HepG2 (cell line): ENCODE results near the gene MGAT1. TPM values are rescaled to one million over a fixed set of nuclear protein-coding genes. Genes with fewer than 3 reads are reported as not detected.
A peak's percentile ranks its signal among the peaks of the same experiment; 100 is the strongest.

Source experiments
- ATAC-seq: fragments of 200-7000 bp; cut with Tn5 transposase; 3 replicates; pipeline ENCODE4 v1.9.1; 2020; ENCODE audit warnings: mild to moderate bottlenecking, moderate library complexity
- BruUV-seq: library from RNA; stranded (reverse); fragments of 400-500 nt; replicated peaks from 2 replicates; lab custom pipeline; 2021; lab: Mats Ljungman, UMichigan
- CTCF ChIA-PET: fragments of 300-600 bp; formaldehyde crosslinking; extraction: SDS; loops from one replicate; lab custom pipeline; 2021; ENCODE audit warnings: low total read pairs, inconsistent platforms, low intra/inter-chr PET ratio; lab: Yijun Ruan, JAX
- POLR2A ChIA-PET: fragments of 350-600 bp; sonication (Branson Sonifier 250); formaldehyde crosslinking; loops from one replicate; lab custom pipeline; 2020; ENCODE audit warnings: antibody characterized with exemption, inconsistent platforms; lab: Yijun Ruan, JAX
- DNase-seq: peaks from one replicate; pipeline ENCODE4 v3.0.0-alpha.2; 2015; ENCODE audit warnings: low spot score
- FAIRE-seq: peaks from 3 replicates; lab custom pipeline; 2011; peaks lifted over from hg19 to GRCh38; lab: Jason Lieb, UNC
- H2AFZ ChIP-seq: one replicate; pipeline ENCODE4 v1.6.1; 2011; ENCODE audit warnings: low read length, inconsistent platforms
- H3K27ac ChIP-seq: fragments of 300-600 bp; 3 replicates; pipeline ENCODE4 v1.8.0; 2011; ENCODE audit warnings: mixed run types, mild to moderate bottlenecking, mixed read lengths, low read length, inconsistent platforms; ENCODE audit not compliant: insufficient read depth; ENCODE audit errors: extremely low read length
- H3K27me3 ChIP-seq, 2 experiments: fragments of 200-600 bp in 1 of 2; 2 replicates in 1 of 2; 3 replicates in 1 of 2; pipeline versions ENCODE4 v1.6.0 to v1.8.0; 2011; ENCODE audit warnings: low read length in 2 of 2, mild to moderate bottlenecking in 2 of 2, moderate library complexity in 2 of 2, inconsistent platforms in 1 of 2; ENCODE audit not compliant: insufficient read depth in 2 of 2, control insufficient read depth in 1 of 2
- H3K36me3 ChIP-seq, 2 experiments: fragments of 200-600 bp in 1 of 2; replicated peaks in 1 of 2; 2 replicates in 1 of 2; 3 replicates in 1 of 2; pipeline versions ENCODE4 v1.5.1 to v1.8.0; 2011; ENCODE audit warnings: low read length in 2 of 2, inconsistent platforms in 1 of 2; ENCODE audit not compliant: insufficient read depth in 2 of 2, control insufficient read depth in 1 of 2
- H3K4me1 ChIP-seq: 2 replicates; pipeline ENCODE4 v1.5.1; 2012; ENCODE audit warnings: low read length, inconsistent platforms; ENCODE audit not compliant: insufficient read depth
- H3K4me2 ChIP-seq: 2 replicates; pipeline ENCODE4 v1.6.0; 2011; ENCODE audit warnings: low read depth, low read length, inconsistent platforms
- H3K4me3 ChIP-seq, 3 experiments: fragments of 200-600 bp in 1 of 3; sonication (generic), shearing (Covaris generic) in 1 of 3; replicated peaks in 1 of 3; 2 replicates each; pipeline ENCODE4 v1.5.1; 2011 to 2016; ENCODE audit warnings: low read length in 3 of 3, inconsistent platforms in 2 of 3, low read depth in 2 of 3, mild to moderate bottlenecking in 2 of 3, control low read depth in 1 of 3, mixed read lengths in 1 of 3; ENCODE audit not compliant: insufficient read depth in 1 of 3
- H3K79me2 ChIP-seq: one replicate; pipeline ENCODE4 v1.6.1; 2011; ENCODE audit warnings: low read length, inconsistent platforms; ENCODE audit not compliant: insufficient read depth
- H3K9ac ChIP-seq: 2 replicates; pipeline ENCODE4 v1.6.0; 2011; ENCODE audit warnings: mild to moderate bottlenecking, low read depth, low read length, inconsistent platforms; ENCODE audit not compliant: insufficient read depth
- H3K9me3 ChIP-seq: 2 replicates; pipeline ENCODE4 v1.5.1; 2012; ENCODE audit warnings: mild to moderate bottlenecking, low read length
- H4K20me1 ChIP-seq: 2 replicates; pipeline ENCODE4 v1.6.0; 2011; ENCODE audit warnings: inconsistent platforms, mild to moderate bottlenecking, low read length, moderate library complexity; ENCODE audit not compliant: insufficient read depth
- CSRNP1 ChIP-seq: sonication (generic); formaldehyde crosslinking; IDR thresholded peaks from 2 replicates; pipeline ENCODE4 v1.8.1; 2023; ENCODE audit warnings: mild to moderate bottlenecking, missing genetic modification reagents
- CTCF ChIP-seq: sonication (generic); formaldehyde crosslinking; IDR thresholded peaks from 2 replicates; pipeline ENCODE4 v1.5.0; 2020; ENCODE audit warnings: mild to moderate bottlenecking, missing genetic modification reagents, moderate library complexity
- FOSL2 ChIP-seq: sonication (generic); formaldehyde crosslinking; IDR thresholded peaks from 2 replicates; pipeline ENCODE4 v1.4.0; 2020; ENCODE audit warnings: missing genetic modification reagents
- HNF4A ChIP-seq: sonication (generic); formaldehyde crosslinking; IDR thresholded peaks from 2 replicates; pipeline ENCODE4 v1.4.0; 2020; ENCODE audit warnings: missing genetic modification reagents
- JUN ChIP-seq: sonication (generic); formaldehyde crosslinking; IDR thresholded peaks from 2 replicates; pipeline ENCODE4 v1.4.0; 2020; ENCODE audit warnings: mild to moderate bottlenecking, missing genetic modification reagents
- MYPOP ChIP-seq: sonication (generic); formaldehyde crosslinking; IDR thresholded peaks from 2 replicates; pipeline ENCODE4 v1.8.1; 2023; ENCODE audit warnings: mild to moderate bottlenecking, moderate library complexity, missing genetic modification reagents
- NFKB2 ChIP-seq: sonication (generic); formaldehyde crosslinking; IDR thresholded peaks from 2 replicates; pipeline ENCODE4 v1.4.0; 2020; ENCODE audit warnings: missing genetic modification reagents, borderline replicate concordance
- RXRA ChIP-seq: sonication (generic); formaldehyde crosslinking; IDR thresholded peaks from 2 replicates; pipeline ENCODE4 v1.5.1; 2020; ENCODE audit warnings: missing genetic modification reagents
- SMC3 ChIP-seq: IDR thresholded peaks from 2 replicates; pipeline ENCODE4 v1.6.1; 2011; ENCODE audit warnings: low read length, improper control_type of control experiment
- TFAP4 ChIP-seq: sonication (generic); IDR thresholded peaks from 2 replicates; pipeline ENCODE4 v1.6.1; 2016; ENCODE audit warnings: low read depth, borderline replicate concordance
- THRA ChIP-seq: sonication (generic); formaldehyde crosslinking; IDR thresholded peaks from 2 replicates; pipeline ENCODE4 v1.4.0; 2020; ENCODE audit warnings: missing genetic modification reagents, borderline replicate concordance
- ZSCAN5A ChIP-seq: sonication (generic); formaldehyde crosslinking; IDR thresholded peaks from 2 replicates; pipeline ENCODE4 v1.8.0; 2022; ENCODE audit warnings: mild to moderate bottlenecking, missing genetic modification reagents, borderline replicate concordance
- WGBS: methylation state at CpG from one replicate; pipeline ENCODE4 v1.1.6; 2017; ENCODE audit warnings: low lambda C conversion rate; 5-methylcytosine and 5-hydroxymethylcytosine counted together
- in situ Hi-C: cut with HindIII; loops from 2 replicates; pipeline ENCODE4 v1.10.0; 2017; ENCODE audit warnings: low pct_unique_long_range_greater_than_20kb; ENCODE audit not compliant: extremely low pct_ligation_motif_present
- intact Hi-C: fragments of 100-400 bp; cut with micrococcal nuclease; formaldehyde crosslinking; loops from one replicate; pipeline ENCODE4 v1.10.0; 2022; ENCODE audit not compliant: unreplicated experiment
- polyA plus RNA-seq, 8 experiments: library from polyadenylated mRNA; depleted of rRNA in 3 of 8; stranded (reverse) in 7 of 8; unstranded in 1 of 8; fragments of >200 nt; fragmentation: Illumina TruSeq in 4 of 8; extraction: Trizol in 4 of 8; gene quantifications; 2 replicates each; pipeline versions ENCODE4 v1.2.1 to v1.2.3, GENCODE V29; 2011 to 2016; ENCODE audit warnings: low read depth in 4 of 8, missing spikeins in 1 of 8, mixed read lengths in 1 of 8; ENCODE audit not compliant: insufficient read depth in 1 of 8
- total RNA-seq, 5 experiments: library from RNA; depleted of rRNA; stranded (reverse); fragments of >200 nt; fragmentation: Illumina TruSeq; extraction: Trizol; gene quantifications; 2 replicates each; pipeline ENCODE4 v1.2.3, GENCODE V29; 2016; ENCODE audit warnings: low read depth in 1 of 5

Gene MGAT1
- total and polyA plus RNA-seq, 2 of the 13 experiments (the other 11 are each of a cell fraction or from before 2014, with no cell fraction given) = 50.1 to 55.3 TPM

- TF ChIP-seq NFKB2 (no peak), CSRNP1 (CRISPR knock-in tag) (no peak)
Observed at GRCh38 chr5:180799902-180800801, 2.5 kb downstream of the MGAT1 start (continued).

GRCh38 chr5:180799194-180799593 is 3.4 kb downstream of the MGAT1 start:
- FAIRE-seq (no peak), ATAC-seq (peak; percentile 25), DNase-seq (no peak)
- Histone ChIP-seq H3K9me3 (no peaks in the 10 kb centered on the region), H3K79me2 (peaks cover 86% of the 10 kb centered on the region), H3K4me1 (peaks cover 46% of the 10 kb centered on the region), H4K20me1 (peaks cover 79% of the 10 kb centered on the region), H3K27me3 (no peaks in the 10 kb centered on the region), H2AFZ (no peak overlapping the region), H3K4me2 (no peak overlapping the region), H3K4me3 (no peak overlapping the region), H3K9ac (no peak overlapping the region), H3K27ac (no peak overlapping the region), H3K36me3 (peaks cover 3 to 39% of the 10 kb centered on the region in 2 experiments; a peak in 4 of 5 replicates)
- in situ Hi-C loops = no loop called here
- WGBS = 78% methylated on average over 4 of the region's 4 CpGs
- no TSS peak for BruUV-seq
- ChIA-PET CTCF (interaction anchor here (1.7 kb wide), 1 partner anchor 14 kb away, joined by 8 read pairs; no protein-coding TSS in a partner anchor), POLR2A (interaction anchor here (1.1 to 4.1 kb wide), 2 partner anchors 10 to 11 kb away, joined by 5 to 18 read pairs; no protein-coding TSS in a partner anchor)
- intact Hi-C loops = loop anchor here (2.0 kb wide), 1 partner anchor 14 kb away; no protein-coding TSS in a partner anchor
- TF ChIP-seq FOSL2 (CRISPR knock-in tag) (0 out of 2 replicates have a peak, but pooled peaks have one; percentile 8), TFAP4 (peak; percentile 85), THRA (CRISPR knock-in tag) (peak; percentile 60; the same call in 1 of the 2 replicates), ZSCAN5A (CRISPR knock-in tag) (no peak), JUN (CRISPR knock-in tag) (no peak), CTCF (CRISPR knock-in tag) (peak; percentile 71), MYPOP (CRISPR knock-in tag) (no peak), HNF4A (CRISPR knock-in tag) (0 out of 2 replicates have a peak, but pooled peaks have one; percentile 8), SMC3 (peak; percentile 45; the same call in 1 of the 2 replicates), RXRA (CRISPR knock-in tag) (0 out of 2 replicates have a peak, but pooled peaks have one; percentile 18)
